Thoracic aorta (tissue), 2 donors: ENCODE data around the gene SSBP3. TPM values are rescaled to one million over a fixed set of nuclear protein-coding genes. Genes with fewer than 3 reads are reported as not detected.
A peak's percentile ranks its signal among the peaks of the same experiment; 100 is the strongest.

Experiments used
- ATAC-seq: fragments of 150-250 bp; one replicate; pipeline ENCODE4 v1.8.0; 2017; ENCODE audit warnings: low read depth; ENCODE audit not compliant: insufficient number of reproducible peaks, low FRiP score
- DNase-seq: peaks from one replicate; pipeline ENCODE4 v3.0.0-alpha.2; 2020; ENCODE audit warnings: low spot score
- H3K27ac ChIP-seq, 2 donors: fragments of 200-600 bp; sonication (generic); 1 replicate in 1 of 2; 2 replicates in 1 of 2; pipeline ENCODE4 v1.5.1; 2016; ENCODE audit warnings: mild to moderate bottlenecking in 2 of 2, moderate library complexity in 2 of 2
- H3K27me3 ChIP-seq: fragments of 200-600 bp; sonication (generic); replicated peaks from 2 replicates; pipeline ENCODE4 v1.6.0; 2016; ENCODE audit warnings: mild to moderate bottlenecking; ENCODE audit not compliant: insufficient read depth
- H3K36me3 ChIP-seq: fragments of 200-600 bp; sonication (generic); one replicate; pipeline ENCODE4 v1.5.1; 2016
- H3K4me1 ChIP-seq, 2 donors: fragments of 200-600 bp; sonication (generic); 1 replicate in 1 of 2; 2 replicates in 1 of 2; pipeline versions ENCODE4 v1.5.1 to v1.6.0; 2016; ENCODE audit warnings: low read depth in 2 of 2, mild to moderate bottlenecking in 1 of 2; ENCODE audit not compliant: control insufficient read depth in 1 of 2
- H3K4me3 ChIP-seq: fragments of 200-600 bp; sonication (generic); 2 replicates; pipeline ENCODE4 v1.5.1; 2016; ENCODE audit warnings: mild to moderate bottlenecking
- H3K9me3 ChIP-seq: fragments of 200-600 bp; sonication (generic); 2 replicates; pipeline ENCODE4 v1.5.1; 2016
- CTCF ChIP-seq: fragments of 200-600 bp; sonication (generic); IDR thresholded peaks from one replicate; pipeline ENCODE4 v1.5.1; 2019; ENCODE audit warnings: antibody characterized with exemption
- total RNA-seq, 2 donors: library from RNA; depleted of rRNA; stranded (reverse); fragments of >200 nt; gene quantifications; one replicate each; pipeline versions ENCODE4 v1.1.0 to v1.2.3, GENCODE V29; 2016

The SSBP3 gene
- total RNA-seq, 2 donors from 2014 or later = 33.4 to 87.1 TPM

GRCh38 chr1:54221867-54222484, 184.2 kb downstream of the SSBP3 start:
- Histone ChIP-seq H3K4me3 (no peak overlapping the region), H3K4me1 (peaks cover 12 to 22% of the 10 kb centered on the region in 2 donors), H3K27me3 (no peaks in the 10 kb centered on the region), H3K36me3 (peaks cover 15% of the 10 kb centered on the region), H3K27ac (no peak overlapping the region), H3K9me3 (no peaks in the 10 kb centered on the region)
- no peak for TF ChIP-seq CTCF
- no peak for DNase-seq
- no peak for ATAC-seq

DNA sequence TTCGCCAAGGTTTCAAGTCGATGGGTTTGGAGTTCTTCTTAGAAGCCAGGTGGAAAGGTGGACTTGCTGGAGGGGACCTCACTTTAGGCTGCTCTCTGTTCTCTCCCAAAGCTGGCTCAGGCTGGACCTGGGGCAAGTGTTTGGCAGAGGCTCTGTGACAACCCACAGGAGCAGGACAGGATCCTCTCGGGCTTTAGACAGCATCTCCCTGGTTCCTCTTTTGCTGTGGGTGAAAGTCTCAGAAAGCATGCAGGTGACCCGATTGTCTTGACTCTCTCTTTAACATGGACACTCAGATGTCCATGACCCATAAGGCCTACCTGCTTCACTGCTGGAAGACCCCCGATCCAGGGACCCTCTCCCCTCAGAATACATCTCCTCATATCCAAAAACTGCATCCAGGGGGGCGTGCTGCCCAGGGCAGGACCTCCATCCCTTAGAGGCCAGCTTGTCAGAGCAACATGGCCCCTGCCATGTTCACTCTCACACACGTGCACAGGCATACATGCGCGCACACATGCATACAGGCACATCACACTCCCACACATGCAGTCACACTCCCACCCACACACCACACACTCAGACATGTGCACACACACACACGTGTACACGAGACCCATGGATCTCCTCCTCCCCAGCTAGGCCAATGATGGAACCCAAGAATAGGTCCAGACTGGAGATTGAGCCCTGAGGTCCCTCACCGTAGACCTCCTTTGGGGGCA, 184.9 kb downstream of the SSBP3 start:
- no peak for DNase-seq
- peak overlapping the region in 1 of 2 donors; percentile 62 for H3K27ac ChIP-seq
- no peak for TF ChIP-seq CTCF

DNA sequence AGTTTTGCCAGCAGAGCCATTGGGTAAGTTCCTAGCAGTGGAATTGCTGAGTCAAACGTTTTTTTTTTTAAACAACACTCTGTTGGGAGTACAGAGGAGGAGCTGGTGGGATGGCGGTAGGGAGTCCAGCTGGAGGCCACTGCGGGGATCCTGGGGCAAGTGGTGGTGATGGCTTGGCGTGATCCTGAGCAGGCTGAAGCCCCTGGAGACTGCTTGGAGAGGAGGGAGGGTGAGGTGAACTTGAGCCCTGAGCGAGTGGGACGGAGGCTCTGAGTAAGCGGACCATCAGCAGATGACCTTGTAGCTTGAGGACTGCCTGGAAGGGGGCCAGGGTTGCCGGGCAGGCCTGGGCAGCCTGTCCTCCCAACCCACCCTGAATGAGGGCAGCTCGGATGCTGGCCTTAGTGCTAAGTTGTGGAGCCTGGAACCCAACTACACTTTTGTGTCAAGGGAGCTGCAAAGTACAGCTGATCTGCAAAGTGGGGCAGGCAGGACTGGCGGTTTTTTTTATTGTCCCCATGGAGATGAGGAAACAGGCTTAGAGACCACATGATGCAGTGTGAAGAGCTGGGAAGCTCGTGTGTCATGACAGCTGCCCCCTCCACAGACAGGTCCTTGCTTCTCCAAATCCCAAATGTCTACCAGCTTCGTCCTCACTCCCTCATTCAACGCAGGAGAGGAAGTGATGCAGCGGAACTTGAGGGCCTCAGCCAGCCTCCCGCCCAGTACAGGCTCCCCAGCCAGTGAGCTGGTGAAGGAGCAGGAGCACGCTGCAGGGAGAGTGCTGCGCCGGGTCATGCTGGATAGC, 186.0 kb downstream of the SSBP3 start:
- Histone ChIP-seq H3K9me3 (no peaks in the 10 kb centered on the region), H3K27me3 (no peaks in the 10 kb centered on the region), H3K36me3 (peaks cover 33% of the 10 kb centered on the region), H3K27ac (peak overlapping the region; percentile 40 to 62), H3K4me3 (peak overlapping the region; percentile 33), H3K4me1 (peaks cover 12 to 21% of the 10 kb centered on the region in 2 donors)
- TF ChIP-seq CTCF = no peak
- DNase-seq (no peak), ATAC-seq (no peak)

More for the DNA sequence above, 184.9 kb downstream of the SSBP3 start:
- ATAC-seq = no peak
- Histone ChIP-seq H3K4me3 (peak overlapping the region; percentile 33), H3K36me3 (peaks cover 22% of the 10 kb centered on the region), H3K27me3 (no peaks in the 10 kb centered on the region), H3K4me1 (peaks cover 12 to 21% of the 10 kb centered on the region in 2 donors), H3K9me3 (no peaks in the 10 kb centered on the region)

DNA sequence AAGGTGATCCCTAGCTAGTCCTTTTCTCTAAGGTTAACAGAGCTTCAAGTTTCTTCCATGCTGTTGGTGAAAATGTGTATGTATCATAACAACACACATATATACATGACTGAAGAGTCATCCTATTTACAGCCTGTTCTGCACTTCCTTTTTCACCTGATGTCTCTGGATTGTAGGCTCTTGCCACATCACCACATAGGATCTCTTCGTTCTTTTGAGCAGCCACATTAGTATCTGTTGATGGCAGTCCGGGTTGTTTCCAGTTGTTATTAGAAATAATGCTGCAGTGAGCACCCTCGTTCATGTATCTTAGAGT, 186.5 kb downstream of the SSBP3 start:
- DNase-seq = no peak
- TF ChIP-seq CTCF = no peak
- no peak overlapping the region for H3K4me3 ChIP-seq

More for the DNA sequence above, 186.5 kb downstream of the SSBP3 start:
- H3K4me1 ChIP-seq = peaks cover 12 to 21% of the 10 kb centered on the region in 2 donors
- H3K36me3 ChIP-seq = peaks cover 38% of the 10 kb centered on the region
- peak overlapping the region; percentile 40 to 62 for H3K27ac ChIP-seq
- no peak for ATAC-seq
- H3K9me3 ChIP-seq = no peaks in the 10 kb centered on the region
- H3K27me3 ChIP-seq = no peaks in the 10 kb centered on the region
